H1 (cell line): ENCODE measurements around the gene DIPK1B. TPM values are rescaled to one million over a fixed set of nuclear protein-coding genes. Genes with fewer than 3 reads are reported as not detected.

Experiments used
- BACH1 ChIP-seq: IDR thresholded peaks from 2 replicates; pipeline ENCODE4 v1.6.1; 2012; ENCODE audit warnings: low read length, improper control_type of control experiment
- GABPA ChIP-seq: IDR thresholded peaks from 2 replicates; pipeline ENCODE4 v1.6.1; 2011; ENCODE audit warnings: mild to moderate bottlenecking, low read length, moderate library complexity, borderline replicate concordance; ENCODE audit not compliant: insufficient read depth
- GTF2F1 ChIP-seq: IDR thresholded peaks from 2 replicates; pipeline ENCODE4 v1.6.1; 2012; ENCODE audit warnings: low read depth, low read length, improper control_type of control experiment, borderline replicate concordance
- MAX ChIP-seq: IDR thresholded peaks from 2 replicates; pipeline ENCODE4 v1.6.1; 2012; ENCODE audit warnings: inconsistent platforms
- POLR2A ChIP-seq, 2 experiments: IDR thresholded peaks; 1 replicate in 1 of 2; 2 replicates in 1 of 2; pipeline ENCODE4 v1.6.1; 2011; ENCODE audit warnings: low read depth in 2 of 2, low read length in 2 of 2, mild to moderate bottlenecking in 2 of 2; ENCODE audit errors: control extremely low read depth in 1 of 2
- RFX5 ChIP-seq: IDR thresholded peaks from 2 replicates; pipeline ENCODE4 v1.6.1; 2011; ENCODE audit warnings: low read depth, low read length, improper control_type of control experiment, borderline replicate concordance
- RXRA ChIP-seq: IDR thresholded peaks from 2 replicates; pipeline ENCODE4 v1.6.1; 2011; ENCODE audit warnings: low read depth, mild to moderate bottlenecking, low read length, moderate library complexity; ENCODE audit not compliant: insufficient read depth
- SP1 ChIP-seq: IDR thresholded peaks from 2 replicates; pipeline ENCODE4 v1.6.1; 2011; ENCODE audit warnings: low read depth, low read length
- SP4 ChIP-seq: IDR thresholded peaks from 2 replicates; pipeline ENCODE4 v1.6.1; 2012; ENCODE audit warnings: low read length, inconsistent platforms
- polyA plus RNA-seq, 7 experiments: library from polyadenylated mRNA; depleted of rRNA in 3 of 7; stranded (reverse) in 5 of 7; unstranded in 2 of 7; fragments of >200 nt in 5 of 7; fragments of 200-250 nt in 2 of 7; gene quantifications; 1 replicate in 5 of 7; 2 replicates in 1 of 7; 4 replicates in 1 of 7; pipeline versions ENCODE4 v1.2.1 to v1.2.3, GENCODE V29; 2011 to 2013; ENCODE audit warnings: missing spikeins in 2 of 7, mixed read lengths in 2 of 7
- total RNA-seq: library from RNA; stranded (reverse); fragmentation: NEBNext Ultra II Directional; extraction: Animal tissue kit (Norgen Biotek cat#: 25700); gene quantifications from 2 replicates; pipeline ENCODE4 v1.2.1, GENCODE V29; 2021

DIPK1B gene
- total and polyA plus RNA-seq, 2 of the 8 experiments (the other 6 are each of a cell fraction or from before 2014, with no cell fraction given), result 32.3 to 64.8 TPM

- no peak for TF ChIP-seq RXRA
- TF ChIP-seq GABPA, result no peak
- no peak for TF ChIP-seq RFX5
- no peak for TF ChIP-seq BACH1
- no peak for TF ChIP-seq SP1
- no peak for TF ChIP-seq GTF2F1
- no peak for TF ChIP-seq POLR2A (IDR thresholded peaks at IDR 0.05; ENCODE audit: control extremely low read depth in 1 of 2, low read depth in 2 of 2, low read length in 2 of 2)
- no peak for TF ChIP-seq SP4
- no peak for TF ChIP-seq MAX
Measured at GRCh38 chr9:136734837-136735496, 22.6 kb downstream of the DIPK1B start (continued).
